Liver (tissue), 3 donors: ENCODE measurements around the gene CARS2.

Experiments
- FOXA1 ChIP-seq: IDR thresholded peaks from 2 replicates; pipeline ENCODE4 v1.6.1; 2016; ENCODE audit warnings: antibody characterized with exemption
- GABPA ChIP-seq, 2 donors: IDR thresholded peaks in 1 of 2; conservative IDR thresholded peaks in 1 of 2; 2 replicates each; pipeline ENCODE4 v1.6.1; 2016; ENCODE audit warnings: antibody characterized with exemption in 2 of 2, mild to moderate bottlenecking in 1 of 2, moderate library complexity in 1 of 2
- HNF4A ChIP-seq, 2 donors: conservative IDR thresholded peaks; 2 replicates each; pipeline ENCODE4 v1.6.1; 2016; ENCODE audit warnings: antibody characterized with exemption in 2 of 2, mild to moderate bottlenecking in 2 of 2
- JUND ChIP-seq, 2 donors: IDR thresholded peaks; 2 replicates each; pipeline ENCODE4 v1.6.1; 2016; ENCODE audit warnings: antibody characterized with exemption in 2 of 2
- MAX ChIP-seq: IDR thresholded peaks from 2 replicates; pipeline ENCODE4 v1.6.1; 2016; ENCODE audit warnings: antibody characterized with exemption
- RAD21 ChIP-seq, 2 donors: IDR thresholded peaks; 2 replicates each; pipeline ENCODE4 v1.6.1; 2016; ENCODE audit warnings: antibody characterized with exemption in 2 of 2, mild to moderate bottlenecking in 2 of 2
- RXRA ChIP-seq, 2 donors: IDR thresholded peaks; 2 replicates each; pipeline ENCODE4 v1.6.1; 2017 to 2018; ENCODE audit warnings: antibody characterized with exemption in 2 of 2, mild to moderate bottlenecking in 1 of 2
- SP1 ChIP-seq: IDR thresholded peaks from 2 replicates; pipeline ENCODE4 v1.6.1; 2018; ENCODE audit warnings: antibody characterized with exemption, mild to moderate bottlenecking
- TAF1 ChIP-seq: conservative IDR thresholded peaks from 2 replicates; pipeline ENCODE4 v1.6.1; 2016; ENCODE audit warnings: antibody characterized with exemption, mild to moderate bottlenecking
- YY1 ChIP-seq: IDR thresholded peaks from 2 replicates; pipeline ENCODE4 v1.6.1; 2016; ENCODE audit warnings: antibody characterized with exemption, mild to moderate bottlenecking
- TF ChIP-seq, protein P1 (sequence below): IDR thresholded peaks from 2 replicates; pipeline ENCODE4 v1.6.1; 2016; ENCODE audit warnings: antibody characterized with exemption
- TF ChIP-seq, protein P2 (sequence below): fragments of 150-350 bp; IDR thresholded peaks from 2 replicates; pipeline ENCODE4 v1.5.1; 2017; ENCODE audit warnings: improper control_type of control experiment, low read depth, low read length; ENCODE audit not compliant: missing input control
- TF ChIP-seq, protein P3 (sequence below): IDR thresholded peaks from 2 replicates; pipeline ENCODE4 v1.6.1; 2016; ENCODE audit warnings: antibody characterized with exemption
- TF ChIP-seq, protein P4 (sequence below): IDR thresholded peaks from 2 replicates; pipeline ENCODE4 v1.6.1; 2016; ENCODE audit warnings: antibody characterized with exemption, mild to moderate bottlenecking
- donor health status: healthy.
- donor health status: healthy.

DNA sequence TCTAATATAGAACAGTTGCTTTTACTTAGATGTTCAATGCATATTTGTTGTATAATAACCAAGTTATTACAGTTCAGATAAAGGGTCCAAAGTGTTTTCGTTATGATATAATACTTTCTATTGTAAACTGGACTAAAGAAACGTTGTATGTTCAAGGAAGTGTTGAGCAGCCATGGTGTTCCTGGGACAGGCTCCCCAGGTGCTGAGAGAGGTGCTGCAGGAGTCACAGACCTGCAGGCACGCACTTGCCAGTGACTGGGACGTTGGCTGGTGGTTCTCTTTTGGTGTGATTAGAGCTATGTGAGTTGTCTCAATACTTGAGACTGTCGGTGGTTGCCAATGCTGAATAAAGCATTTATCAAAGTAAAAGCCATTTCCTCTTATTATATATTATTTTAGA is 17.1 kb upstream of the CARS2 start:
- TF ChIP-seq, protein P1, sequence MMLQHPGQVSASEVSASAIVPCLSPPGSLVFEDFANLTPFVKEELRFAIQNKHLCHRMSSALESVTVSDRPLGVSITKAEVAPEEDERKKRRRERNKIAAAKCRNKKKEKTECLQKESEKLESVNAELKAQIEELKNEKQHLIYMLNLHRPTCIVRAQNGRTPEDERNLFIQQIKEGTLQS: no peak
- TF ChIP-seq, protein P2, sequence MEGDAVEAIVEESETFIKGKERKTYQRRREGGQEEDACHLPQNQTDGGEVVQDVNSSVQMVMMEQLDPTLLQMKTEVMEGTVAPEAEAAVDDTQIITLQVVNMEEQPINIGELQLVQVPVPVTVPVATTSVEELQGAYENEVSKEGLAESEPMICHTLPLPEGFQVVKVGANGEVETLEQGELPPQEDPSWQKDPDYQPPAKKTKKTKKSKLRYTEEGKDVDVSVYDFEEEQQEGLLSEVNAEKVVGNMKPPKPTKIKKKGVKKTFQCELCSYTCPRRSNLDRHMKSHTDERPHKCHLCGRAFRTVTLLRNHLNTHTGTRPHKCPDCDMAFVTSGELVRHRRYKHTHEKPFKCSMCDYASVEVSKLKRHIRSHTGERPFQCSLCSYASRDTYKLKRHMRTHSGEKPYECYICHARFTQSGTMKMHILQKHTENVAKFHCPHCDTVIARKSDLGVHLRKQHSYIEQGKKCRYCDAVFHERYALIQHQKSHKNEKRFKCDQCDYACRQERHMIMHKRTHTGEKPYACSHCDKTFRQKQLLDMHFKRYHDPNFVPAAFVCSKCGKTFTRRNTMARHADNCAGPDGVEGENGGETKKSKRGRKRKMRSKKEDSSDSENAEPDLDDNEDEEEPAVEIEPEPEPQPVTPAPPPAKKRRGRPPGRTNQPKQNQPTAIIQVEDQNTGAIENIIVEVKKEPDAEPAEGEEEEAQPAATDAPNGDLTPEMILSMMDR: no peak
- TF ChIP-seq MAX (no peak), YY1 (no peak), RAD21 (IDR thresholded peaks at IDR 0.05) (no peak), RXRA (IDR thresholded peaks at IDR 0.05) (no peak), TAF1 (no peak), FOXA1 (no peak), GABPA (IDR thresholded peaks at IDR 0.05 in 1 of 2, conservative IDR thresholded peaks at IDR 0.05 in 1 of 2) (no peak), SP1 (no peak), JUND (IDR thresholded peaks at IDR 0.05) (no peak), HNF4A (conservative IDR thresholded peaks at IDR 0.05) (no peak)
- TF ChIP-seq, protein P3, sequence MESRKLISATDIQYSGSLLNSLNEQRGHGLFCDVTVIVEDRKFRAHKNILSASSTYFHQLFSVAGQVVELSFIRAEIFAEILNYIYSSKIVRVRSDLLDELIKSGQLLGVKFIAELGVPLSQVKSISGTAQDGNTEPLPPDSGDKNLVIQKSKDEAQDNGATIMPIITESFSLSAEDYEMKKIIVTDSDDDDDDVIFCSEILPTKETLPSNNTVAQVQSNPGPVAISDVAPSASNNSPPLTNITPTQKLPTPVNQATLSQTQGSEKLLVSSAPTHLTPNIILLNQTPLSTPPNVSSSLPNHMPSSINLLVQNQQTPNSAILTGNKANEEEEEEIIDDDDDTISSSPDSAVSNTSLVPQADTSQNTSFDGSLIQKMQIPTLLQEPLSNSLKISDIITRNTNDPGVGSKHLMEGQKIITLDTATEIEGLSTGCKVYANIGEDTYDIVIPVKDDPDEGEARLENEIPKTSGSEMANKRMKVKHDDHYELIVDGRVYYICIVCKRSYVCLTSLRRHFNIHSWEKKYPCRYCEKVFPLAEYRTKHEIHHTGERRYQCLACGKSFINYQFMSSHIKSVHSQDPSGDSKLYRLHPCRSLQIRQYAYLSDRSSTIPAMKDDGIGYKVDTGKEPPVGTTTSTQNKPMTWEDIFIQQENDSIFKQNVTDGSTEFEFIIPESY: no peak
- TF ChIP-seq, protein P4, sequence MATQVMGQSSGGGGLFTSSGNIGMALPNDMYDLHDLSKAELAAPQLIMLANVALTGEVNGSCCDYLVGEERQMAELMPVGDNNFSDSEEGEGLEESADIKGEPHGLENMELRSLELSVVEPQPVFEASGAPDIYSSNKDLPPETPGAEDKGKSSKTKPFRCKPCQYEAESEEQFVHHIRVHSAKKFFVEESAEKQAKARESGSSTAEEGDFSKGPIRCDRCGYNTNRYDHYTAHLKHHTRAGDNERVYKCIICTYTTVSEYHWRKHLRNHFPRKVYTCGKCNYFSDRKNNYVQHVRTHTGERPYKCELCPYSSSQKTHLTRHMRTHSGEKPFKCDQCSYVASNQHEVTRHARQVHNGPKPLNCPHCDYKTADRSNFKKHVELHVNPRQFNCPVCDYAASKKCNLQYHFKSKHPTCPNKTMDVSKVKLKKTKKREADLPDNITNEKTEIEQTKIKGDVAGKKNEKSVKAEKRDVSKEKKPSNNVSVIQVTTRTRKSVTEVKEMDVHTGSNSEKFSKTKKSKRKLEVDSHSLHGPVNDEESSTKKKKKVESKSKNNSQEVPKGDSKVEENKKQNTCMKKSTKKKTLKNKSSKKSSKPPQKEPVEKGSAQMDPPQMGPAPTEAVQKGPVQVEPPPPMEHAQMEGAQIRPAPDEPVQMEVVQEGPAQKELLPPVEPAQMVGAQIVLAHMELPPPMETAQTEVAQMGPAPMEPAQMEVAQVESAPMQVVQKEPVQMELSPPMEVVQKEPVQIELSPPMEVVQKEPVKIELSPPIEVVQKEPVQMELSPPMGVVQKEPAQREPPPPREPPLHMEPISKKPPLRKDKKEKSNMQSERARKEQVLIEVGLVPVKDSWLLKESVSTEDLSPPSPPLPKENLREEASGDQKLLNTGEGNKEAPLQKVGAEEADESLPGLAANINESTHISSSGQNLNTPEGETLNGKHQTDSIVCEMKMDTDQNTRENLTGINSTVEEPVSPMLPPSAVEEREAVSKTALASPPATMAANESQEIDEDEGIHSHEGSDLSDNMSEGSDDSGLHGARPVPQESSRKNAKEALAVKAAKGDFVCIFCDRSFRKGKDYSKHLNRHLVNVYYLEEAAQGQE: no peak
